Stomach (tissue), 9 donors: ENCODE results near the gene INPP4B. TPM values are rescaled to one million over a fixed set of nuclear protein-coding genes. Genes with fewer than 3 reads are reported as not detected.
A peak's percentile ranks its signal among the peaks of the same experiment; 100 is the strongest.

Experiments
- DNase-seq, 2 donors: peaks; one replicate each; pipeline versions ENCODE4 v3.0.0 to v3.0.0-alpha.2; 2013 to 2019
- H3K27ac ChIP-seq, 5 donors: fragments of 200-600 bp in 4 of 5; sonication (generic) in 4 of 5; one replicate each; pipeline ENCODE4 v1.5.1; 2013 to 2019; ENCODE audit warnings: mild to moderate bottlenecking in 1 of 5, moderate library complexity in 1 of 5
- H3K27me3 ChIP-seq, 3 donors: fragments of 200-600 bp; sonication (generic); one replicate each; pipeline ENCODE4 v1.5.1; 2017 to 2019; ENCODE audit warnings: mixed run types in 1 of 3
- H3K36me3 ChIP-seq, 4 donors: fragments of 200-600 bp; sonication (generic); 1 replicate in 3 of 4; 2 replicates in 1 of 4; pipeline ENCODE4 v1.5.1; 2016 to 2019
- H3K4me1 ChIP-seq, 4 donors: fragments of 200-600 bp; sonication (generic); one replicate each; pipeline ENCODE4 v1.5.1; 2016 to 2019
- H3K4me3 ChIP-seq, 4 donors: fragments of 200-600 bp; sonication (generic) in 3 of 4; one replicate each; pipeline ENCODE4 v1.5.1; 2016 to 2019; ENCODE audit warnings: mild to moderate bottlenecking in 1 of 4
- H3K9me3 ChIP-seq, 4 donors: fragments of 200-600 bp; sonication (generic); one replicate each; pipeline ENCODE4 v1.5.1; 2016 to 2019
- CTCF ChIP-seq, 7 experiments: fragments of 450-650 bp in 4 of 7; fragments of 200-600 bp in 3 of 7; sonication (generic) in 3 of 7; IDR thresholded peaks; one replicate each; pipeline ENCODE4 v1.5.1; 2016 to 2019; ENCODE audit warnings: antibody characterized with exemption in 7 of 7, control low read depth in 2 of 7, mild to moderate bottlenecking in 1 of 7
- EP300 ChIP-seq: sonication (generic); formaldehyde crosslinking; IDR thresholded peaks from one replicate; pipeline ENCODE4 v1.6.1; 2017; ENCODE audit warnings: antibody characterized with exemption
- POLR2A ChIP-seq, 4 donors: fragments of 450-650 bp; IDR thresholded peaks; one replicate each; pipeline ENCODE4 v1.6.1; 2016; ENCODE audit warnings: antibody characterized with exemption in 4 of 4, control low read depth in 2 of 4, mild to moderate bottlenecking in 1 of 4, moderate library complexity in 1 of 4
- POLR2AphosphoS5 ChIP-seq, 3 donors: sonication (generic); formaldehyde crosslinking; IDR thresholded peaks; one replicate each; pipeline ENCODE4 v1.6.1; 2016; ENCODE audit warnings: antibody characterized with exemption in 3 of 3
- WGBS, 5 donors: extraction: QIAGEN DNeasy Blood & Tissue Kit in 3 of 5; methylation state at CpG; one replicate each; pipeline versions ENCODE4 v1.1.5 to v1.1.7; 2013 to 2018; 5-methylcytosine and 5-hydroxymethylcytosine counted together
- intact Hi-C: fragments of 100-400 bp; cut with DNase I; formaldehyde crosslinking; loops from one replicate; pipeline ENCODE4 v1.15.1; 2023; ENCODE audit warnings: low total_unique reads
- polyA plus RNA-seq, 3 donors: library from polyadenylated mRNA; stranded (reverse); fragments of 200-250 nt; gene quantifications; one replicate each; pipeline ENCODE4 v1.2.3, GENCODE V29; 2013
- total RNA-seq, 5 donors: library from RNA; depleted of rRNA; stranded (reverse); fragments of >200 nt; gene quantifications; one replicate each; pipeline versions ENCODE4 v1.1.0 to v1.2.3, GENCODE V29; 2014 to 2016
- donor health status: healthy with polysubstance abuse.
- donor health status: Bipolar disorder and iron deficiency.
- donor health status: healthy.

Gene INPP4B
- total and polyA plus RNA-seq, 8 donors = 1.4 to 96.9 (median 11.7) TPM

GRCh38 chr4:142440093-142440492 is 406.0 kb downstream of the INPP4B start:
- TF ChIP-seq EP300 (no peak), POLR2AphosphoS5 (IDR thresholded peaks at IDR 0.05) (no peak), CTCF (IDR thresholded peaks at IDR 0.05) (no peak), POLR2A (IDR thresholded peaks at IDR 0.05) (no peak)
- intact Hi-C loops = no loop called here
- WGBS, 5 donors = 63 to 84% (median 77%) methylated on average over 2 of the region's 2 CpGs
- Histone ChIP-seq H3K9me3 (no peaks in the 10 kb centered on the region), H3K36me3 (no peaks in the 10 kb centered on the region), H3K4me1 (no peaks in the 10 kb centered on the region), H3K27me3 (no peaks in the 10 kb centered on the region), H3K4me3 (no peak overlapping the region), H3K27ac (no peak overlapping the region)
- DNase-seq = no peak

DNA sequence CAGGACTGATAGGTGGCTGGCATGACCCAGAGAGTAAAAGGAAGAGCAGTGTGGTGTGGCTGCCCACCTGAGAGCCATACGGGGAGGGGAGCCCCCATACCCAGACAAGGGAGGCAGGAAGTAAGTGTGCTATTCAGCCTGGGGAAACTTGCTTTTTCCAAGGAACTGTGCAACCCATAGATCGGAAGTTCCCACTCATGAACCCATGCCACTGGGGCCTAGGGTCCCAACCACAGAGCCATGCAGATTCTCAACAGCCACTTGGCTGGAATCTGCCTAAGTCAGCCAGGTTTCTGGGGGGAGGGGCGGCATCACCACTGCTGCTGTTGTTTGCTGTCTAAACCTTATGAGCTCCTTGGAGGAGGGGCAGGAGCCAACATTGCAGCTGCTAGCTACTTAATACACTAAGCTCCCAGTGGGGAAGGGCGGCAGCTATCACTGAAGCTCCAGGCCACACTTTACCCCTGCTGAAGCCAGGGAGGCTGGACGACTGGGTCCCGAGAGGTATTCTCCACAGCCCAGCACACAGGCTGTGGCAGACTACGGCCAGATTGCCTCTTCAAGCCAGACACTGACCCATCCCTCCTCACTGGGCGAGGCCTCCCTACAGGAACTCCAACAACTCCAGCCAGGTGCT is 410.4 kb downstream of the INPP4B start:
- intact Hi-C loops = no loop called here
- no peak for TF ChIP-seq POLR2A (IDR thresholded peaks at IDR 0.05)
- TF ChIP-seq EP300 = no peak
- no peak for TF ChIP-seq CTCF (IDR thresholded peaks at IDR 0.05)
- TF ChIP-seq POLR2AphosphoS5 (IDR thresholded peaks at IDR 0.05) = no peak

GRCh38 chr4:142434519-142435224 is 411.4 kb downstream of the INPP4B start:
- Histone ChIP-seq H3K36me3 (no peaks in the 10 kb centered on the region), H3K27me3 (no peaks in the 10 kb centered on the region), H3K27ac (no peak overlapping the region), H3K4me1 (no peaks in the 10 kb centered on the region), H3K9me3 (no peaks in the 10 kb centered on the region), H3K4me3 (no peak overlapping the region)
- no peak for DNase-seq
- TF ChIP-seq EP300 = no peak
- TF ChIP-seq CTCF (IDR thresholded peaks at IDR 0.05) = no peak
- TF ChIP-seq POLR2AphosphoS5 (IDR thresholded peaks at IDR 0.05) = no peak
- TF ChIP-seq POLR2A (IDR thresholded peaks at IDR 0.05) = no peak
- 90 to 98% (median 96%) methylated on average over 2 of the region's 2 CpGs for WGBS, 5 donors
- intact Hi-C loops = no loop called here

More for the DNA sequence above, 410.4 kb downstream of the INPP4B start:
- H3K36me3 ChIP-seq = no peaks in the 10 kb centered on the region
- no peaks in the 10 kb centered on the region for H3K4me1 ChIP-seq
- H3K4me3 ChIP-seq = no peak overlapping the region
- DNase-seq = peak in 1 of 2 donors; percentile 22
- 82 to 91% (median 86%) methylated on average over 6 to 8 of the region's 8 CpGs for WGBS, 5 donors
- no peaks in the 10 kb centered on the region for H3K9me3 ChIP-seq
- H3K27me3 ChIP-seq = no peaks in the 10 kb centered on the region
- H3K27ac ChIP-seq = no peak overlapping the region

DNA sequence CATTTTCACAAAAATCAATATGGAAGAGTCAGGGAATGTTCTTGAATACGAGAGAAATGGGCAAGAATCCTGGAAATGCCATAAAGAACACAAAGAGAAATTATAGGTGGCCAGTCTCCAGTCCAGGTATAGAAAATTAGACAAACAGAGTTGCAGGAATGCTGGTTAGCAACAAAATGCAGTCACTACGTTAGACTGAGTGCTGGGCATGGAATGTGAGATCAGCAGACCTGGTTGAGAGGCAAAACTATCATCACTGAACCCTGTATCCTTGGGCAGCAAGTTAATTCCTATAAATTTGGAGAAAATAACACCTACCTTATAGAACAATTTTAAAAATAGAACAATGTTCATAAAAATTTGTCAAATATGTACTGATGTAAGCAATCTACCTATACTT is 417.4 kb downstream of the INPP4B start:
- 74 to 92% (median 86%) methylated on average over 2 of the region's 2 CpGs for WGBS, 5 donors
- Histone ChIP-seq H3K4me1 (no peaks in the 10 kb centered on the region), H3K27ac (no peak overlapping the region), H3K36me3 (no peaks in the 10 kb centered on the region), H3K27me3 (no peaks in the 10 kb centered on the region), H3K4me3 (no peak overlapping the region), H3K9me3 (no peaks in the 10 kb centered on the region)
- TF ChIP-seq POLR2A (IDR thresholded peaks at IDR 0.05) (no peak), POLR2AphosphoS5 (IDR thresholded peaks at IDR 0.05) (no peak), EP300 (no peak), CTCF (IDR thresholded peaks at IDR 0.05) (no peak)
- no peak for DNase-seq
- intact Hi-C loops = no loop called here
